Stimulated activated CD4-positive, alpha-beta T cell treated with anti-CD3 and anti-CD28 coated beads, Interleukin-12 subunit alpha, Interleukin-12 subunit beta, amount 100 ng/mL, for 24 hours (primary cell): ENCODE results near the gene STAB1.

Source experiments
- DNase-seq, 2 experiments: peaks; one replicate each; pipeline ENCODE4 v3.0.0-alpha.2; 2020; ENCODE audit warnings: low read depth in 2 of 2

STAB1 gene

GRCh38 chr3:52570076-52570475 lies 74.9 kb downstream of the STAB1 start:
- DNase-seq: no peak

GRCh38 chr3:52572221-52572620 lies 77.1 kb downstream of the STAB1 start:
- no peak for DNase-seq
